HG03565 (cell line): ENCODE results near the gene TYSND1.
"Not testable (repeated sequence)": the region's sequence is repeated elsewhere in the genome, so short reads cannot be mapped to it uniquely, and the experiment has no call there.

Experiments
- ATAC-seq: cut with Tn5 transposase; IDR thresholded peaks from one replicate; pipeline ENCODE4 v1.9.1; 2021; ENCODE audit warnings: mild to moderate bottlenecking, moderate library complexity; ENCODE audit not compliant: unreplicated experiment

TYSND1 gene

GRCh38 chr10:70111496-70111895 lies 35.0 kb downstream of the TYSND1 start:
- ATAC-seq, result no peak

GRCh38 chr10:70109064-70109729 lies 37.3 kb downstream of the TYSND1 start:
- ATAC-seq, result no peak

GRCh38 chr10:70106958-70107791 lies 39.3 kb downstream of the TYSND1 start:
- ATAC-seq, result peak; percentile 75

GRCh38 chr10:70101668-70102067 lies 44.8 kb downstream of the TYSND1 start:
- ATAC-seq, result no peak

GRCh38 chr10:70101068-70101562 lies 45.4 kb downstream of the TYSND1 start:
- not testable (repeated sequence) for ATAC-seq

DNA sequence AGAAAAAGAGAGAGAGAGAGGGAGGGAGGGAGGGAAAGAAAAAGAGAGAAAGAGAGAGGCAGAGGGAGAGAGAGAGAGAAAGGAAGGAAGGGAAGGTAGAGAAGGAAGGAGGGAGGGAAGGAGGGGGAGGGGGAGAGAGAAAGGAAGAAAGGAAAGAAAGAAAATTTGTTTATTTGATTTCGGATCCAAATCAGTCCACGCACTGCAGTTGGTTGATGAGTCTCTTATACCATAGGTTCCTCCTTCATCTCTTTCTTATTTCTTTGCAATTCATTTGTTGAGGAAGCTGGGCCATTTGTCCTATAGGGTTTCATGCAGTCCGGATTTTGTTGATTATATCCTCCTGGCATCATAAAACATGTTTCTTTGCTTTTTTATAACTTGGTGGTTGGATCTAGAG lies 48.2 kb downstream of the TYSND1 start:
- no peak for ATAC-seq

GRCh38 chr10:70097459-70097858 lies 49.0 kb downstream of the TYSND1 start:
- ATAC-seq, result no peak

- ATAC-seq, result no peak
Observed at GRCh38 chr10:70096705-70097420, 49.6 kb downstream of the TYSND1 start.

DNA sequence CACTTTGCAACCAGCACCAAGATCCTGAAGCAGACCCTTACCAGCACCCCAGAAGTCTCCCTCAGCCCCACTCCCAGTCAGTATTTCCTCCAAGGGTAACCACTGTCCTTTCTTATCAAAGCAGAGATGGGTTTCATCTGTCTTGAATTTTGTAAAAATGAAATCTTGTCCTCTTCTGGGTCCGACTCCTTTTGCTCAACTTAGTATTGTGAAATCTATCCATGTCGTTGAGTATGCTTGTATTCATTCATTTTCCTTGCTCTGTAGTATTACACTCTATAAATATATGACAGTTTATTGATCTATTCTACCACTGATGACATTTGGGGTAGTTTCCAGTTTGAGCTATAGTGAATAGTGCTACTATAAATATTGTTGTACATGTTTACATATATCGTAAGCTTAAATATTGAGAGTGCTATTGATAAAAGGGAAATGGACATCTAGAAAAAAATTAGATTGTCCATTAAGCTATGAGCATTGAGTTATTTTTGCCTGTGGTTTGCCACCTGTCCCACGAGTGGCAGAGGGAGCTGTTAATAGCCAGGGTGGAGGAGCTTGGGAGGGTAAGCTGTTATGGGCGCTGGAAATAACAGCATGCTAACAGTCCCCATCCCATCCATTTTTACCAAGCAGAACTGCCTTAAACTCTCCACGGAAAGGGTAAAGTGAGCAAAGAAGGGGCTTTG lies 50.3 kb downstream of the TYSND1 start:
- no peak for ATAC-seq

- no peak for ATAC-seq
Observed at GRCh38 chr10:70094250-70094649, 52.2 kb downstream of the TYSND1 start.

DNA sequence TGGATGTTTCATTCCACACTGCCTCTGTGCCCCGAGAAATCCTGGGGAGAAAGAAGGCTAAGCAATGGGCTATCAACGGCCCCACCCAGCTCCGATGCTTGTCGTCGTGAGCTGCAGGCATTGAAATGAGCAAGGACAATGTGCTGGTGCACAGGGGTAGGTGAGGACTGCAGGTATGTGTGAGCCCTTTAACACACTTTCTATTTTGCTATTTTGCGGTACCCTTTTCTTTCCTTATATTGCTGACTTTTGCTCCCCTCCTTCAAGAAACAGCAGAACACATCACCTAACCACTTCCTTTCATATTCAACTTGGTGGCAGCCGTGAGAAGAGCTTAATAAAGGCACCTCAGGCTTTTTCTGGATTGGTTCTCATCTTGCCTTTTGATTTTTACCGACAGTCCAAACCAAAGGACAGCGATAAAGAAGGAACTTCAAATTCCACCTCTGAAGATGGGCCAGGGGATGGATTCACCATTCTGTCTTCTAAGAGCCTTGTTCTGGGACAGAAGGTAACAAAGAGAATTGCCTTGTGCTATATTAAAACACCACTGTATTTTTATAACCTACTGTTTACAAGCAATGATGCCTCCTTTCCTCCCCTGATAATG lies 53.1 kb downstream of the TYSND1 start:
- no peak for ATAC-seq

- ATAC-seq, result no peak
Observed at GRCh38 chr10:70092389-70092718, 54.1 kb downstream of the TYSND1 start.

- no peak for ATAC-seq
Observed at GRCh38 chr10:70090951-70091350, 55.5 kb downstream of the TYSND1 start.

GRCh38 chr10:70090013-70090412 lies 56.5 kb downstream of the TYSND1 start:
- no peak for ATAC-seq

- no peak for ATAC-seq
Observed at GRCh38 chr10:70088308-70088698, 58.2 kb downstream of the TYSND1 start.
